DND-41 (cell line): ENCODE results near the gene RPS18.

ENCODE experiments used
- EZH2 ChIP-seq: IDR thresholded peaks from 3 replicates; pipeline ENCODE4 v1.6.1; 2012; ENCODE audit warnings: borderline replicate concordance, low read depth, mild to moderate bottlenecking, moderate library complexity, low read length, inconsistent platforms; ENCODE audit not compliant: severe bottlenecking
- TF ChIP-seq, protein P1 (sequence below): IDR thresholded peaks from 2 replicates; pipeline ENCODE4 v1.5.1; 2012; ENCODE audit warnings: borderline replicate concordance, low read length, moderate library complexity, mild to moderate bottlenecking; ENCODE audit not compliant: poor library complexity, severe bottlenecking; ENCODE audit errors: extremely low read depth

DNA sequence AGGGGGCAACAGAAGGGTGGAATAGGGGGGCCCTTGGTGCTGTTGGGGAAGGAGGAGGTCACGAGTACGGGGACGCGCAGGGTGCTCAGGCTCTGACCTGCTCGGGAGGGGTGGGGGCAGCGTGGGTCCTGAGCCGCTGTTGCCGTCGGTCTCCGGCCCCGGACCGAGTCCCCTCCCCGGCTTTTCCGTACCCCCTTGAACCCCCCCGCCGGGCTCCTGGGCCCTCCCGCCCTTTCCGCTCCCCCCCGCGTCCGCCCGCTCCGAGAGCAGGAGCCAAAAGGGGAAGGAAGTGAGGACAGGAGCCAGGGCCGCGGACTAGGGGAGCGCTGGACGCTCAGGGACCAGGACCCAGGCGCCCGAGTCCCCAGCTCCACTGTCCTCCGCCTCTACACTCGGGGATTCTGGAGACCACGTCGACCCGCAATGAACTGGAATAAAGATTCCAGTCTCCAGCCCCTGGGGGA, 26.9 kb downstream of the RPS18 start, which contains the start of gene RGL2:
- TF ChIP-seq, protein P1, sequence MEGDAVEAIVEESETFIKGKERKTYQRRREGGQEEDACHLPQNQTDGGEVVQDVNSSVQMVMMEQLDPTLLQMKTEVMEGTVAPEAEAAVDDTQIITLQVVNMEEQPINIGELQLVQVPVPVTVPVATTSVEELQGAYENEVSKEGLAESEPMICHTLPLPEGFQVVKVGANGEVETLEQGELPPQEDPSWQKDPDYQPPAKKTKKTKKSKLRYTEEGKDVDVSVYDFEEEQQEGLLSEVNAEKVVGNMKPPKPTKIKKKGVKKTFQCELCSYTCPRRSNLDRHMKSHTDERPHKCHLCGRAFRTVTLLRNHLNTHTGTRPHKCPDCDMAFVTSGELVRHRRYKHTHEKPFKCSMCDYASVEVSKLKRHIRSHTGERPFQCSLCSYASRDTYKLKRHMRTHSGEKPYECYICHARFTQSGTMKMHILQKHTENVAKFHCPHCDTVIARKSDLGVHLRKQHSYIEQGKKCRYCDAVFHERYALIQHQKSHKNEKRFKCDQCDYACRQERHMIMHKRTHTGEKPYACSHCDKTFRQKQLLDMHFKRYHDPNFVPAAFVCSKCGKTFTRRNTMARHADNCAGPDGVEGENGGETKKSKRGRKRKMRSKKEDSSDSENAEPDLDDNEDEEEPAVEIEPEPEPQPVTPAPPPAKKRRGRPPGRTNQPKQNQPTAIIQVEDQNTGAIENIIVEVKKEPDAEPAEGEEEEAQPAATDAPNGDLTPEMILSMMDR: no peak
- no peak for TF ChIP-seq EZH2
